ENCODE data around the gene PRIMPOL.

DNA sequence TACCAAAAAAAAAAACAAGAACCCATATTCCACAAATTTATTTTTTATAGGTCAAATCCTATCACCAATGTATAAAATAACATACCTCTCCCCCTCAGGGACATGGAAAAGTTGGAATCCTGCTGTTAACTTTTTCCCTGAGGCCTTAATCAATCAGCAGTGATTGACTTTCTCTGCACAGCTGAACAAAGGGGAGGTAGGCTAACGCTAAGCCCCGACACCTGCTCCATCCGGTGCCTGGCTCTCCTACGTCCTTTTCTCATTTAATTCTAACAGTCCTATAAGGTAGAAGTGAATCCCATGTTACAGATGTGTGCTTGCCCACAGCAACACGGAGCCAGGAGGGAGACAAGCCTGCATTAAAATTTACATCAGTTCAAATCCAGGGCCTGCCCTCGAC, 81.5 kb downstream of the PRIMPOL start:
- TF ChIP-seq CTCF (IDR thresholded peaks at IDR 0.05) (no peak), POLR2A (IDR thresholded peaks at IDR 0.05) (no peak)

Measured in Peyer's patch (tissue), 4 donors.